ENCODE data around the gene SPRN. TPM values are rescaled to one million over a fixed set of nuclear protein-coding genes. Genes with fewer than 3 reads are reported as not detected.
A peak's percentile ranks its signal among the peaks of the same experiment; 100 is the strongest.

SPRN gene
- total and polyA plus RNA-seq, 2 donors (not counting 1 experiment from before 2014, with no cell fraction given), result not detected

GRCh38 chr10:133379801-133380666, 44.4 kb downstream of the SPRN start:
- no peak for ATAC-seq (ENCODE audit: low read depth)
- Mint-ChIP-seq H3K4me3 (peak overlapping the region; percentile 85), H3K27me3 (no peaks in the 10 kb centered on the region), H3K4me1 (peaks cover 38% of the 10 kb centered on the region), H3K27ac (peak overlapping the region; percentile 83), H3K9me3 (ENCODE audit: insufficient read depth) (no peaks in the 10 kb centered on the region)
- Histone ChIP-seq H3K79me2 (ENCODE audit: control insufficient read depth, insufficient read depth, low read length) (peaks cover 47% of the 10 kb centered on the region), H3K36me3 (replicated peaks in 1 of 2; ENCODE audit: control extremely low read depth in 1 of 2, control insufficient read depth in 1 of 2, extremely low read depth in 1 of 2, insufficient read depth in 2 of 2, low read length in 1 of 2) (peaks cover 0 to 32% of the 10 kb centered on the region in 2 experiments), H2AFZ (ENCODE audit: insufficient read depth, low read depth, low read length, poor library complexity, severe bottlenecking) (peak overlapping the region; percentile 79), H3K9ac (ENCODE audit: low read length) (peak overlapping the region; percentile 82), H4K20me1 (ENCODE audit: control insufficient read depth, insufficient read depth, low read length, poor library complexity, severe bottlenecking) (peaks cover 33% of the 10 kb centered on the region), H3K4me2 (replicated peaks; ENCODE audit: low read depth, low read length, poor library complexity, severe bottlenecking) (peak overlapping the region; percentile 95), H3K4me3 (ENCODE audit: control extremely low read depth in 1 of 5, extremely low read depth in 1 of 5, insufficient read depth in 1 of 5, low read depth in 2 of 5, low read length in 4 of 5) (peak overlapping the region in 4 of 5 experiments; percentile 51 to 72 (median 66)), H3K27ac (ENCODE audit: low read length in 2 of 2) (peak overlapping the region in 1 of 2 donors; percentile 71), H3K4me1 (ENCODE audit: control insufficient read depth in 2 of 2, insufficient read depth in 2 of 2, low read length in 2 of 2) (peaks cover 29 to 35% of the 10 kb centered on the region in 2 donors), H3K27me3 (replicated peaks in 1 of 4; ENCODE audit: control extremely low read depth in 1 of 4, control insufficient read depth in 3 of 4, insufficient read depth in 4 of 4, low read length in 3 of 4) (no peaks in the 10 kb centered on the region), H3K9me3 (ENCODE audit: control extremely low read depth in 1 of 3, control insufficient read depth in 2 of 3, insufficient read depth in 1 of 3, low read length in 2 of 3) (peaks cover 0 to 3% (median 0%) of the 10 kb centered on the region in 3 donors)
- 88% methylated on average over 31 of the region's 36 CpGs for WGBS (ENCODE audit: insufficient coverage)
- ChIA-PET CTCF (no interaction called here), POLR2A (interaction anchor here (0.5 to 1.5 kb wide), 3 partner anchors 9 to 236 kb away, joined by 3 to 7 read pairs (median 5); no protein-coding TSS in a partner anchor)
- intact Hi-C loops (cut with micrococcal nuclease), result loop anchor here (1.0 kb wide), 2 partner anchors 9 to 14 kb away; partner anchors contain the start of gene MTG1
- TF ChIP-seq EZH2 (IDR thresholded peaks at IDR 0.05; ENCODE audit: borderline replicate concordance, insufficient read depth, low read depth, low read length, poor library complexity, severe bottlenecking) (no peak), CTCF (IDR thresholded peaks at IDR 0.05) (no peak)
- no peak for DNase-seq
